H1 (cell line): ENCODE data around the gene GOLGA1. TPM values are rescaled to one million over a fixed set of nuclear protein-coding genes. Genes with fewer than 3 reads are reported as not detected.

Experiments used
- CTCF ChIA-PET: fragments of 300-600 bp; sonication (Branson Sonifier 250); formaldehyde crosslinking; loops from one replicate; lab custom pipeline; 2021; ENCODE audit not compliant: partially characterized antibody; lab: Charles Lee
- POLR2A ChIA-PET: fragments of 300-600 bp; sonication (Branson Sonifier 250); formaldehyde crosslinking; loops from one replicate; lab custom pipeline; 2021; ENCODE audit warnings: inconsistent platforms; ENCODE audit not compliant: partially characterized antibody; lab: Charles Lee
- DNase-seq, 2 experiments: peaks; one replicate each; pipeline versions ENCODE4 v3.0.0 to v3.0.0-alpha.2; 2010 to 2022; ENCODE audit warnings: low spot score in 2 of 2, low read depth in 1 of 2, mixed read lengths in 1 of 2
- FAIRE-seq: peaks from 2 replicates; lab custom pipeline; 2011; peaks lifted over from hg19 to GRCh38; lab: Jason Lieb, UNC
- H2AFZ ChIP-seq: 2 replicates; pipeline ENCODE4 v1.8.1; 2012; ENCODE audit warnings: low read length, inconsistent platforms
- H2AK5ac ChIP-seq: 2 replicates; pipeline ENCODE4 v1.6.1; 2013; ENCODE audit warnings: low read depth, low read length
- H2BK120ac ChIP-seq: replicated peaks from 2 replicates; pipeline ENCODE3; 2013; ENCODE audit warnings: low read depth, low read length, inconsistent platforms
- H2BK12ac ChIP-seq: 2 replicates; pipeline ENCODE4 v1.6.1; 2013; ENCODE audit warnings: low read depth, low read length
- H2BK15ac ChIP-seq: 2 replicates; pipeline ENCODE4 v1.6.1; 2013; ENCODE audit warnings: low read length
- H2BK20ac ChIP-seq: 2 replicates; pipeline ENCODE4 v1.6.1; 2013; ENCODE audit warnings: low read length
- H2BK5ac ChIP-seq: 2 replicates; pipeline ENCODE4 v1.6.1; 2013; ENCODE audit warnings: low read depth, low read length
- H3K14ac ChIP-seq: 2 replicates; pipeline ENCODE4 v1.6.1; 2013; ENCODE audit warnings: inconsistent platforms; ENCODE audit not compliant: insufficient read length
- H3K18ac ChIP-seq: 2 replicates; pipeline ENCODE4 v1.6.1; 2013; ENCODE audit warnings: low read length; ENCODE audit errors: extremely low read depth
- H3K23ac ChIP-seq: 2 replicates; pipeline ENCODE4 v1.6.1; 2013; ENCODE audit warnings: inconsistent platforms; ENCODE audit not compliant: insufficient read length
- H3K23me2 ChIP-seq: 2 replicates; pipeline ENCODE4 v1.6.1; 2013; ENCODE audit warnings: low read depth, low read length
- H3K27ac ChIP-seq: 2 replicates; pipeline ENCODE4 v1.6.1; 2011; ENCODE audit warnings: low read depth, low read length, inconsistent platforms
- H3K27me3 ChIP-seq, 4 experiments: replicated peaks in 1 of 4; 1 replicate in 1 of 4; 2 replicates in 3 of 4; pipeline versions ENCODE4 v1.6.1 to v1.8.1; 2011 to 2013; ENCODE audit warnings: low read length in 3 of 4, mild to moderate bottlenecking in 3 of 4, inconsistent platforms in 2 of 4, mixed read lengths in 2 of 4, moderate library complexity in 1 of 4; ENCODE audit not compliant: control insufficient read depth in 3 of 4, insufficient read depth in 3 of 4; ENCODE audit errors: extremely low read depth in 1 of 4
- H3K36me3 ChIP-seq, 4 experiments: 2 replicates each; pipeline versions ENCODE4 v1.6.1 to v1.8.1; 2011 to 2013; ENCODE audit warnings: mild to moderate bottlenecking in 4 of 4, low read length in 3 of 4, moderate library complexity in 2 of 4, control low read depth in 1 of 4, inconsistent platforms in 1 of 4; ENCODE audit not compliant: insufficient read depth in 4 of 4, control insufficient read depth in 2 of 4
- H3K4ac ChIP-seq: replicated peaks from 2 replicates; pipeline ENCODE3; 2013; ENCODE audit warnings: low read length, low read depth, mixed read lengths, inconsistent platforms; ENCODE audit not compliant: insufficient read length
- H3K4me1 ChIP-seq, 4 experiments: replicated peaks in 1 of 4; 1 replicate in 1 of 4; 2 replicates in 3 of 4; pipeline versions ENCODE4 v1.6.1 to v1.8.1; 2011 to 2013; ENCODE audit warnings: low read length in 3 of 4, inconsistent platforms in 2 of 4, mixed read lengths in 1 of 4; ENCODE audit not compliant: insufficient read depth in 4 of 4, control insufficient read depth in 3 of 4
- H3K4me2 ChIP-seq, 2 experiments: 2 replicates each; pipeline versions ENCODE4 v1.6.1 to v1.8.1; 2011 to 2013; ENCODE audit warnings: low read depth in 2 of 2, low read length in 2 of 2, control low read depth in 1 of 2, inconsistent platforms in 1 of 2, mild to moderate bottlenecking in 1 of 2; ENCODE audit not compliant: insufficient read depth in 1 of 2
- H3K4me3 ChIP-seq, 4 experiments: fragments of 200-600, 300-600 bp in 1 of 4; sonication (generic), shearing (Covaris generic), sonication (Bioruptor Twin) in 1 of 4; 2 replicates each; pipeline versions ENCODE4 v1.5.1 to v1.8.1; 2011 to 2016; ENCODE audit warnings: low read length in 4 of 4, low read depth in 3 of 4, control low read depth in 2 of 4, inconsistent platforms in 2 of 4, mild to moderate bottlenecking in 2 of 4, mixed read lengths in 1 of 4, moderate library complexity in 1 of 4; ENCODE audit not compliant: insufficient read depth in 2 of 4; ENCODE audit errors: extremely low read depth in 1 of 4
- H3K56ac ChIP-seq: replicated peaks from 2 replicates; pipeline ENCODE3; 2013; ENCODE audit warnings: low read depth, mild to moderate bottlenecking, mixed read lengths, low read length, inconsistent platforms; ENCODE audit not compliant: insufficient read length
- H3K79me1 ChIP-seq: 2 replicates; pipeline ENCODE4 v1.6.1; 2013; ENCODE audit warnings: low read depth, low read length, control low read depth
- H3K79me2 ChIP-seq, 2 experiments: 2 replicates each; pipeline versions ENCODE4 v1.6.1 to v1.8.1; 2012 to 2013; ENCODE audit warnings: low read length in 2 of 2, mild to moderate bottlenecking in 2 of 2, inconsistent platforms in 1 of 2; ENCODE audit not compliant: insufficient read depth in 2 of 2, control insufficient read depth in 1 of 2
- H3K9ac ChIP-seq, 4 experiments: replicated peaks in 1 of 4; 1 replicate in 1 of 4; 2 replicates in 3 of 4; pipeline versions ENCODE4 v1.6.1 to v1.8.1; 2011 to 2013; ENCODE audit warnings: low read depth in 3 of 4, low read length in 3 of 4, control low read depth in 2 of 4, mild to moderate bottlenecking in 2 of 4, moderate library complexity in 2 of 4, inconsistent platforms in 1 of 4; ENCODE audit errors: extremely low read depth in 1 of 4
- H3K9me3 ChIP-seq, 2 experiments: 2 replicates each; pipeline versions ENCODE4 v1.6.1 to v1.8.1; 2012 to 2013; ENCODE audit warnings: mild to moderate bottlenecking in 2 of 2, moderate library complexity in 2 of 2, control low read depth in 1 of 2, inconsistent platforms in 1 of 2, low read depth in 1 of 2, low read length in 1 of 2, mixed read lengths in 1 of 2; ENCODE audit not compliant: insufficient read depth in 2 of 2
- H4K20me1 ChIP-seq, 2 experiments: replicated peaks in 1 of 2; 2 replicates each; pipeline versions ENCODE3 to v1.8.1; 2011 to 2013; ENCODE audit warnings: inconsistent platforms in 2 of 2, low read length in 2 of 2, mild to moderate bottlenecking in 1 of 2; ENCODE audit not compliant: insufficient read depth in 2 of 2, control insufficient read depth in 1 of 2
- H4K5ac ChIP-seq: 2 replicates; pipeline ENCODE4 v1.6.1; 2013; ENCODE audit warnings: low read length, low read depth, mixed read lengths, inconsistent platforms; ENCODE audit not compliant: insufficient read length
- H4K8ac ChIP-seq: 2 replicates; pipeline ENCODE4 v1.8.0; 2013; ENCODE audit warnings: mild to moderate bottlenecking, moderate library complexity, low read length, inconsistent platforms; ENCODE audit not compliant: insufficient read depth; ENCODE audit errors: extremely low read depth
- H4K91ac ChIP-seq: replicated peaks from 2 replicates; pipeline ENCODE3; 2013; ENCODE audit warnings: low read length, mixed read lengths, inconsistent platforms; ENCODE audit not compliant: insufficient read length
- ATF2 ChIP-seq: IDR thresholded peaks from 2 replicates; pipeline ENCODE4 v1.6.1; 2012; ENCODE audit warnings: low read length, inconsistent platforms
- CBX5 ChIP-seq: fragments of 300-800, 300-1000 bp; sonication (generic); IDR thresholded peaks from 2 replicates; pipeline ENCODE4 v1.7.1; 2016; ENCODE audit warnings: antibody characterized with exemption, low read length, low read depth
- CHD2 ChIP-seq: IDR thresholded peaks from 2 replicates; pipeline ENCODE4 v1.6.1; 2012; ENCODE audit warnings: low read length, improper control_type of control experiment
- CREB1 ChIP-seq: IDR thresholded peaks from 2 replicates; pipeline ENCODE4 v1.6.1; 2012; ENCODE audit warnings: inconsistent platforms
- EZH2 ChIP-seq: fragments of 200-600 bp; sonication (generic); IDR thresholded peaks from 2 replicates; pipeline ENCODE4 v1.7.1; 2012; ENCODE audit warnings: low read depth, mild to moderate bottlenecking, moderate library complexity, low read length, inconsistent platforms; ENCODE audit not compliant: severe bottlenecking
- HDAC6 ChIP-seq: IDR thresholded peaks from one replicate; pipeline ENCODE4 v1.7.1; 2012; ENCODE audit warnings: low read depth, mild to moderate bottlenecking, inconsistent platforms, low read length, moderate library complexity
- KDM4A ChIP-seq: IDR thresholded peaks from one replicate; pipeline ENCODE4 v1.7.1; 2012; ENCODE audit warnings: low read depth, mild to moderate bottlenecking, moderate library complexity, low read length, inconsistent platforms; ENCODE audit not compliant: severe bottlenecking
- MAFK ChIP-seq: IDR thresholded peaks from 2 replicates; pipeline ENCODE4 v1.6.1; 2012; ENCODE audit warnings: low read depth, mild to moderate bottlenecking, improper control_type of control experiment, low read length
- NRF1 ChIP-seq: IDR thresholded peaks from 2 replicates; pipeline ENCODE4 v1.6.1; 2011; ENCODE audit warnings: mild to moderate bottlenecking, low read depth, low read length, improper control_type of control experiment
- RFX5 ChIP-seq: IDR thresholded peaks from 2 replicates; pipeline ENCODE4 v1.6.1; 2011; ENCODE audit warnings: low read depth, low read length, improper control_type of control experiment, borderline replicate concordance
- SIN3A ChIP-seq, 2 experiments: IDR thresholded peaks in 1 of 2; conservative IDR thresholded peaks in 1 of 2; 2 replicates each; pipeline ENCODE4 v1.6.1; 2011 to 2012; ENCODE audit warnings: low read length in 2 of 2, improper control_type of control experiment in 1 of 2, low read depth in 1 of 2, mild to moderate bottlenecking in 1 of 2
- SIX5 ChIP-seq: IDR thresholded peaks from 2 replicates; pipeline ENCODE4 v1.6.1; 2011; ENCODE audit warnings: mild to moderate bottlenecking, low read depth, low read length
- SUZ12 ChIP-seq: fragments of 200-600 bp; sonication (generic); IDR thresholded peaks from 2 replicates; pipeline ENCODE4 v1.6.1; 2012; ENCODE audit warnings: mild to moderate bottlenecking, inconsistent platforms, low read length, moderate library complexity, mixed read lengths
- WGBS, 2 experiments: shearing (Covaris generic) in 1 of 2; methylation state at CpG; one replicate each; pipeline versions ENCODE4 v1.1.6 to v1.1.7; 2013 to 2015; ENCODE audit warnings: low lambda C conversion rate in 2 of 2, mixed read lengths in 2 of 2, inconsistent platforms in 1 of 2, low coverage in 1 of 2, missing lambda C conversion rate in 1 of 2; ENCODE audit not compliant: insufficient replicate concordance in 2 of 2, insufficient coverage in 1 of 2, insufficient read length in 1 of 2; ENCODE audit errors: extremely low coverage in 1 of 2, missing lambda C conversion rate in 1 of 2; 5-methylcytosine and 5-hydroxymethylcytosine counted together
- polyA plus RNA-seq, 7 experiments: library from polyadenylated mRNA; depleted of rRNA in 3 of 7; stranded (reverse) in 5 of 7; unstranded in 2 of 7; fragments of >200 nt in 5 of 7; fragments of 200-250 nt in 2 of 7; gene quantifications; 1 replicate in 5 of 7; 2 replicates in 1 of 7; 4 replicates in 1 of 7; pipeline versions ENCODE4 v1.2.1 to v1.2.3, GENCODE V29; 2011 to 2013; ENCODE audit warnings: missing spikeins in 2 of 7, mixed read lengths in 2 of 7
- total RNA-seq: library from RNA; stranded (reverse); fragmentation: NEBNext Ultra II Directional; extraction: Animal tissue kit (Norgen Biotek cat#: 25700); gene quantifications from 2 replicates; pipeline ENCODE4 v1.2.1, GENCODE V29; 2021

GOLGA1 gene
- total and polyA plus RNA-seq, 2 of the 8 experiments (the other 6 are each of a cell fraction or from before 2014, with no cell fraction given) = 4.8 to 6.5 TPM

GRCh38 chr9:124954255-124954654 is 13.4 kb upstream of the GOLGA1 start:
- no peak overlapping the region for H3K27ac ChIP-seq
- no peaks in the 10 kb centered on the region for H3K27me3 ChIP-seq
- no peak overlapping the region for H3K14ac ChIP-seq
- no peak overlapping the region for H4K91ac ChIP-seq
- H3K4me1 ChIP-seq = no peaks in the 10 kb centered on the region
- no peaks in the 10 kb centered on the region for H3K23me2 ChIP-seq
- H2BK15ac ChIP-seq = no peak overlapping the region
- H2AFZ ChIP-seq = no peak overlapping the region
- H3K18ac ChIP-seq = no peak overlapping the region
- H2BK5ac ChIP-seq = no peak overlapping the region
- no peak overlapping the region for H3K4me2 ChIP-seq
- DNase-seq (no peak), FAIRE-seq (no peak)
- CTCF ChIA-PET = interaction anchor here (0.5 kb wide), 1 partner anchor 194 kb away, joined by 3 read pairs; no protein-coding TSS in a partner anchor
- no peak overlapping the region for H4K5ac ChIP-seq
- no peak overlapping the region for H2BK12ac ChIP-seq
- H3K79me2 ChIP-seq = no peaks in the 10 kb centered on the region
- no peak overlapping the region for H3K4me3 ChIP-seq
- no peaks in the 10 kb centered on the region for H3K9me3 ChIP-seq
- POLR2A ChIA-PET = interaction anchor here (1.4 kb wide), 1 partner anchor 13 kb away, joined by 3 read pairs; no protein-coding TSS in a partner anchor
- H2BK120ac ChIP-seq = no peak overlapping the region
- peaks cover 0 to 2% of the 10 kb centered on the region in 2 experiments for H4K20me1 ChIP-seq
- no peak overlapping the region for H2BK20ac ChIP-seq
- no peak overlapping the region for H3K9ac ChIP-seq
- H2AK5ac ChIP-seq = no peak overlapping the region
- H3K36me3 ChIP-seq = no peaks in the 10 kb centered on the region; a peak in 1 of 8 replicates
- no peaks in the 10 kb centered on the region for H3K79me1 ChIP-seq
- no peak overlapping the region for H3K56ac ChIP-seq
- 100% methylated on average over 1 of the region's 1 CpG; no CpG with 5 or more reads in 1 of the 2 experiments for WGBS, 2 experiments
- no peak overlapping the region for H3K23ac ChIP-seq
- H3K4ac ChIP-seq = no peak overlapping the region
- no peak overlapping the region for H4K8ac ChIP-seq
- TF ChIP-seq CBX5 (no peak), KDM4A (no peak), ATF2 (no peak), RFX5 (no peak), SUZ12 (no peak), CHD2 (no peak), SIX5 (no peak), NRF1 (no peak), HDAC6 (no peak), MAFK (no peak), SIN3A (conservative IDR thresholded peaks at IDR 0.05 in 1 of 2, IDR thresholded peaks at IDR 0.05 in 1 of 2; ENCODE audit: low read depth in 1 of 2, low read length in 2 of 2) (no peak), CREB1 (no peak), EZH2 (no peak)
